ENCODE measurements around the gene ZNF709. TPM values are rescaled to one million over a fixed set of nuclear protein-coding genes. Genes with fewer than 3 reads are reported as not detected.

The ZNF709 gene
- total RNA-seq, 4 donors from 2014 or later = 0.52 to 1.7 (median 0.61) TPM

GRCh38 chr19:12513531-12514061 lies 29.0 kb upstream of the ZNF709 start:
- Histone ChIP-seq H3K27ac (no peak overlapping the region), H3K27me3 (no peaks in the 10 kb centered on the region), H3K4me1 (no peaks in the 10 kb centered on the region), H3K4me3 (no peak overlapping the region), H3K36me3 (peaks cover 0 to 15% of the 10 kb centered on the region in 2 donors), H3K9me3 (peaks cover 0 to 3% (median 0%) of the 10 kb centered on the region in 3 donors)
- intact Hi-C loops (cut with DNase I; ENCODE audit: low total_unique reads) (no loop called here), in situ Hi-C loops (cut with MboI; ENCODE audit: low sequenced_read_pairs in 4 of 4) (no loop called here)
- ATAC-seq = no peak
- TF ChIP-seq, protein P1, sequence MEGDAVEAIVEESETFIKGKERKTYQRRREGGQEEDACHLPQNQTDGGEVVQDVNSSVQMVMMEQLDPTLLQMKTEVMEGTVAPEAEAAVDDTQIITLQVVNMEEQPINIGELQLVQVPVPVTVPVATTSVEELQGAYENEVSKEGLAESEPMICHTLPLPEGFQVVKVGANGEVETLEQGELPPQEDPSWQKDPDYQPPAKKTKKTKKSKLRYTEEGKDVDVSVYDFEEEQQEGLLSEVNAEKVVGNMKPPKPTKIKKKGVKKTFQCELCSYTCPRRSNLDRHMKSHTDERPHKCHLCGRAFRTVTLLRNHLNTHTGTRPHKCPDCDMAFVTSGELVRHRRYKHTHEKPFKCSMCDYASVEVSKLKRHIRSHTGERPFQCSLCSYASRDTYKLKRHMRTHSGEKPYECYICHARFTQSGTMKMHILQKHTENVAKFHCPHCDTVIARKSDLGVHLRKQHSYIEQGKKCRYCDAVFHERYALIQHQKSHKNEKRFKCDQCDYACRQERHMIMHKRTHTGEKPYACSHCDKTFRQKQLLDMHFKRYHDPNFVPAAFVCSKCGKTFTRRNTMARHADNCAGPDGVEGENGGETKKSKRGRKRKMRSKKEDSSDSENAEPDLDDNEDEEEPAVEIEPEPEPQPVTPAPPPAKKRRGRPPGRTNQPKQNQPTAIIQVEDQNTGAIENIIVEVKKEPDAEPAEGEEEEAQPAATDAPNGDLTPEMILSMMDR (IDR thresholded peaks at IDR 0.05 in 4 of 5, conservative IDR thresholded peaks at IDR 0.05 in 1 of 5) = no peak
- no peak for TF ChIP-seq POLR2A (IDR thresholded peaks at IDR 0.05)
- DNase-seq = no peak

GRCh38 chr19:12497032-12497431 lies 12.4 kb upstream of the ZNF709 start:
- in situ Hi-C loops (cut with MboI; ENCODE audit: low sequenced_read_pairs in 4 of 4) (no loop called here), intact Hi-C loops (cut with DNase I; ENCODE audit: low total_unique reads) (loop anchor here (5.0 kb wide), 1 partner anchor 55 kb away; the partner anchor contains the start of gene ZNF443)
- H3K4me1 ChIP-seq = peaks cover 3% of the 10 kb centered on the region in 2 donors
- H3K4me3 ChIP-seq = no peak overlapping the region
- no peak overlapping the region for H3K27ac ChIP-seq
- no peaks in the 10 kb centered on the region for H3K9me3 ChIP-seq
- DNase-seq (no peak), ATAC-seq (no peak)
- no peaks in the 10 kb centered on the region for H3K36me3 ChIP-seq
- no peaks in the 10 kb centered on the region for H3K27me3 ChIP-seq
- TF ChIP-seq POLR2A (IDR thresholded peaks at IDR 0.05) = no peak
- TF ChIP-seq, protein P1 (IDR thresholded peaks at IDR 0.05 in 4 of 5, conservative IDR thresholded peaks at IDR 0.05 in 1 of 5) = no peak

GRCh38 chr19:12496480-12496879 lies 11.9 kb upstream of the ZNF709 start:
- no peak for TF ChIP-seq POLR2A (IDR thresholded peaks at IDR 0.05)
- TF ChIP-seq, protein P1 (IDR thresholded peaks at IDR 0.05 in 4 of 5, conservative IDR thresholded peaks at IDR 0.05 in 1 of 5) = no peak
- no peak for DNase-seq
- Histone ChIP-seq H3K4me3 (no peak overlapping the region), H3K36me3 (no peaks in the 10 kb centered on the region), H3K27me3 (no peaks in the 10 kb centered on the region), H3K27ac (no peak overlapping the region), H3K4me1 (peaks cover 3% of the 10 kb centered on the region in 2 donors), H3K9me3 (no peaks in the 10 kb centered on the region)
- in situ Hi-C loops (cut with MboI; ENCODE audit: low sequenced_read_pairs in 4 of 4) (no loop called here), intact Hi-C loops (cut with DNase I; ENCODE audit: low total_unique reads) (loop anchor here (5.0 kb wide), 1 partner anchor 54 kb away; the partner anchor contains the start of gene ZNF443)
- ATAC-seq = no peak

GRCh38 chr19:12495002-12495802 lies 10.6 kb upstream of the ZNF709 start:
- intact Hi-C loops (cut with DNase I; ENCODE audit: low total_unique reads) (loop anchor here (1.0 to 5.0 kb wide), 2 partner anchors 53 to 56 kb away; partner anchors contain the start of genes ZNF443 and ZNF564), in situ Hi-C loops (cut with MboI; ENCODE audit: low sequenced_read_pairs in 4 of 4) (no loop called here)
- Histone ChIP-seq H3K27me3 (no peaks in the 10 kb centered on the region), H3K36me3 (no peaks in the 10 kb centered on the region), H3K4me3 (peak overlapping the region; percentile 64 to 72 (median 69)), H3K4me1 (peaks cover 3% of the 10 kb centered on the region in 2 donors), H3K27ac (peak overlapping the region; percentile 77 to 84 (median 80)), H3K9me3 (no peaks in the 10 kb centered on the region)
- DNase-seq = peak; percentile 89
- peak; percentile 98 to 99 for ATAC-seq
- peak; percentile 43 to 69 for TF ChIP-seq POLR2A (IDR thresholded peaks at IDR 0.05)
- TF ChIP-seq, protein P1 (IDR thresholded peaks at IDR 0.05 in 4 of 5, conservative IDR thresholded peaks at IDR 0.05 in 1 of 5) = peak in 2 of 5 experiments; percentile 38
